ENCODE measurements around the gene FAM222A.

FAM222A gene

GRCh38 chr12:109814600-109815150 is 101.0 kb downstream of the FAM222A start:
- no peak for DNase-seq (ENCODE audit: low read depth)
- no peak for TF ChIP-seq CTCF (IDR thresholded peaks at IDR 0.05; ENCODE audit: low read depth, low read length, missing control alignments)

GRCh38 chr12:109815225-109815624 is 101.6 kb downstream of the FAM222A start:
- no peak for TF ChIP-seq CTCF (IDR thresholded peaks at IDR 0.05; ENCODE audit: low read depth, low read length, missing control alignments)
- no peak for DNase-seq (ENCODE audit: low read depth)
- no peak overlapping the region for H3K4me3 ChIP-seq (ENCODE audit: low read depth, low read length)

More at GRCh38 chr12:109814600-109815150, 101.0 kb downstream of the FAM222A start:
- no peak overlapping the region for H3K4me3 ChIP-seq (ENCODE audit: low read depth, low read length)

GRCh38 chr12:109815757-109816617 is 102.4 kb downstream of the FAM222A start:
- TF ChIP-seq CTCF (IDR thresholded peaks at IDR 0.05; ENCODE audit: low read depth, low read length, missing control alignments): no peak
- no peak for DNase-seq (ENCODE audit: low read depth)
- H3K4me3 ChIP-seq (ENCODE audit: low read depth, low read length): no peak overlapping the region

- no peak for DNase-seq (ENCODE audit: low read depth)
- no peak for TF ChIP-seq CTCF (IDR thresholded peaks at IDR 0.05; ENCODE audit: low read depth, low read length, missing control alignments)
Measured at GRCh38 chr12:109816870-109817269, 103.2 kb downstream of the FAM222A start.

GRCh38 chr12:109817627-109818231 is 104.1 kb downstream of the FAM222A start:
- TF ChIP-seq CTCF (IDR thresholded peaks at IDR 0.05; ENCODE audit: low read depth, low read length, missing control alignments): no peak
- no peak overlapping the region for H3K4me3 ChIP-seq (ENCODE audit: low read depth, low read length)
- DNase-seq (ENCODE audit: low read depth): no peak

More at GRCh38 chr12:109816870-109817269, 103.2 kb downstream of the FAM222A start:
- H3K4me3 ChIP-seq (ENCODE audit: low read depth, low read length): no peak overlapping the region

- no peak for TF ChIP-seq CTCF (IDR thresholded peaks at IDR 0.05; ENCODE audit: low read depth, low read length, missing control alignments)
- no peak for DNase-seq (ENCODE audit: low read depth)
- H3K4me3 ChIP-seq (ENCODE audit: low read depth, low read length): no peak overlapping the region
Measured at GRCh38 chr12:109818253-109818652, 104.6 kb downstream of the FAM222A start.
